Stimulated activated CD8-positive, alpha-beta memory T cell treated with anti-CD3 and anti-CD28 coated beads, Interleukin-4, amount 100 ng/mL, for 1 hour (primary cell): ENCODE data around the gene PCLAF.
"Not testable (repeated sequence)": the region's sequence is repeated elsewhere in the genome, so short reads cannot be mapped to it uniquely, and the experiment has no call there.

Experiments used
- DNase-seq, 2 donors: peaks; one replicate each; pipeline ENCODE4 v3.0.0-alpha.2; 2020; ENCODE audit warnings: low read depth in 2 of 2, low spot score in 1 of 2

The PCLAF gene

GRCh38 chr15:64369078-64369607 is 12.1 kb downstream of the PCLAF start:
- no peak for DNase-seq

- DNase-seq: no peak
These were observed 20.0 kb downstream of the PCLAF start for GRCh38 chr15:64361259-64361658.

GRCh38 chr15:64356710-64357040 is 24.6 kb downstream of the PCLAF start:
- DNase-seq: no peak

- peak; percentile 78 to 85 for DNase-seq
These were observed 25.1 kb downstream of the PCLAF start, which contains the start of gene CSNK1G1 for GRCh38 chr15:64355944-64356709. Gene CSNK1G1, minus strand, starts transcription at chr15:64356173. Its CDS starts 55,674 bp downstream, at chr15:64300499.

- DNase-seq: peak in 1 of 2 donors; percentile 3
These were observed 25.8 kb downstream of the PCLAF start for GRCh38 chr15:64355348-64355943.

GRCh38 chr15:64354688-64355344 is 26.4 kb downstream of the PCLAF start:
- no peak for DNase-seq

- DNase-seq: no peak
These were observed 30.0 kb downstream of the PCLAF start for GRCh38 chr15:64351265-64351664.

GRCh38 chr15:64349375-64349774 is 31.9 kb downstream of the PCLAF start:
- no peak for DNase-seq

GRCh38 chr15:64348455-64348854 is 32.8 kb downstream of the PCLAF start:
- no peak for DNase-seq

GRCh38 chr15:64346242-64346641 is 35.0 kb downstream of the PCLAF start:
- not testable (repeated sequence) for DNase-seq

- DNase-seq: no peak
These were observed 36.5 kb downstream of the PCLAF start for GRCh38 chr15:64344651-64345294.

- no peak for DNase-seq
These were observed 37.4 kb downstream of the PCLAF start for GRCh38 chr15:64343841-64344240.

GRCh38 chr15:64343222-64343621 is 38.0 kb downstream of the PCLAF start:
- DNase-seq: no peak

GRCh38 chr15:64341961-64342360 is 39.3 kb downstream of the PCLAF start:
- DNase-seq: no peak

- no peak for DNase-seq
These were observed 40.9 kb downstream of the PCLAF start for GRCh38 chr15:64340355-64340754.

- DNase-seq: no peak
These were observed 43.5 kb downstream of the PCLAF start for GRCh38 chr15:64337761-64338160.

GRCh38 chr15:64333986-64334929 is 47.0 kb downstream of the PCLAF start:
- DNase-seq: no peak

- no peak for DNase-seq
These were observed 47.7 kb downstream of the PCLAF start for GRCh38 chr15:64333516-64333915.

GRCh38 chr15:64331668-64332067 is 49.6 kb downstream of the PCLAF start:
- DNase-seq: not testable (repeated sequence)

GRCh38 chr15:64326975-64327374 is 54.3 kb downstream of the PCLAF start:
- DNase-seq: not testable (repeated sequence)
